ENCODE data around the gene SPATA13.

Gene SPATA13

DNA sequence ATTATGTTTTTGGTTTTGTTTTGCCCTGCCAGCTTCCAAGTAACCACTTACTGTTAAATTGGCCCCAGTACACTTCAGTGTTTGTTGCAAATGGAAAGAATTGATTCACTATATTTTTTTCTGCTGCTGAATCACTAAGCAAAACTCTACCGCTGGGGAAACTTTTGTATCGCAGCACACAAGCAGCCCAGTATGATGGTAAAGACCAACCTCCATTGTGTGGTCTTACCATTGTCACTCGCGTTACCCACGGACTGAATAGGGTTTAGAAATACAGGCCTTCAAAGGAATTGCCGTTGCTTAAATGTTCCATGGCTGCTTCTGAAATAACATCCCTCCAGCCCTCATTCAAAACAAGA, 7.9 kb downstream of the SPATA13 start:
- no peak for DNase-seq

DNA sequence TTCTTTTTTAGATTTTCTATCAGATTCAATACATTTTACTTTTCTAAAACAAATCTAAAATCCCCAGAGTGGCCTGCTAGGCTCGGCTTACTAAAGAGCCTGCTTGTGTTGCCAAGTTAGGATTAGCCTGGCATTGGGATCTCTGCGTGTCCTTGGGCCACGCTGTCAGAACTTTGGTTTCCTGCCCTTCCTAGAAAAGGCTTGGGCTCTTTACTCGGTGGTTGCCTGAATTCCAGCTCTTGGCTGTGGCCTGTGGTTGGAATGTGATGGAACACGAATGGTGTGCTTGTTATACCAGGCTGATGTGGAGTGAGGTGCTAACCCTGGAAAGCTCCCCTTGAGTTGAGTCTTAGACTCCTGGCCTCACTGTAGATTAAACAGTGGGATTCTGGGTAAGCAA, 8.5 kb downstream of the SPATA13 start:
- peak; percentile 28 for DNase-seq

DNA sequence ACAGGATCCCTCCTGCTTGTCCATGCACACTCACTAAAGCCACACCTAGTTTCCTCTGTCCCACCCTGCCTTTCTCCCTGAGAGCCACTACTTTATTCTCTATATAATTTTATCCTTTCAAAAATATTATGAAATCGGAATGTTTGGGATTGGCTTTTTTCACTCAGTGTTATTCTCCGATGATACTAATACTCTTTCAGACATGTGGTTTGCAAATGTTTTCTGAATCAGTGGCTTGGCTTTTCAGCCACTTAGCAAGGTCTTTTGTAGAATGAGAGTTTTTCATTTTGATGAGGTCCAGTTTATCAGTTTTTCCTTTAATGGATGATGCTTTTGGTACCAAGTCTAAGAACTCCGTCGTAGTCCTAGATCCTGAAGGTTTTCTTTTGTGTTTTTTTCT, 11.6 kb downstream of the SPATA13 start:
- no peak for DNase-seq

DNA sequence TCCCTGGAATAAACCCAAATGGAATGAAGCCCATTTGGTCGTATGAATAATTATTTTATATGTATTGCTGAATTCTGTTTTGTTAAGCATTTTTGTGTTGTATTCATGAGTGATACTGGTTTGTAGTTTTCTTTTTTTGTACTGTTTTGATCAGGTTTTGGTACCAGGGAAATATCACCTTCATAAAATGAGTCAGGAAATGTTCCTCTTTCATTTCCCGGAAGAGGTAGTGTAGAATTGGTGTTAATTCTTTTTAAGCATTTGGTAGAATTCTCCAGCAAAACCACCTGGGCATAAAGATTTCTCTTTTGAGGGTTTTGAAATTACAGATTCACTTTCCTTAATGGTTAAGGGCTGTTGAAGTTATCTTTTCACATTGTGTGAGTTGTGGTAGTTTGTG, 13.3 kb downstream of the SPATA13 start:
- DNase-seq, result no peak

DNA sequence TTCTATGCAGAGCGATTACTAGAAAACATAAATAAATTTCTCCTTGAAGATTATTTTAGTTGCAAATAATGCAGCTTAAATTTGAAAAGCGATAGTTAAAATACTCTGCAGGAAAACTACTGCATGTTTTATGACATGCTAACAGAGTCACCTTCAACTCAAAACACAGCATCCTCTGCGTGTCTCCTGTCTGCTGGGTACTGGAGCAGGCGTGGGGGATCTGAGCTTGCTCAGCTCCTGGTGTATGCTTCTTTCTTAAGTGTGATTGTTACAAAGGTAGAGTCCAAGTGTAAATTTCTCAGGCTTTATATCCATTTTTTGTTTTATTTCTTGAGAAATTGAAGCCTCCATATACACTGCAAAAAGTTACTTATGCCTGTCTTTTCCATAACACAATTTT, 15.3 kb downstream of the SPATA13 start:
- no peak for DNase-seq

DNA sequence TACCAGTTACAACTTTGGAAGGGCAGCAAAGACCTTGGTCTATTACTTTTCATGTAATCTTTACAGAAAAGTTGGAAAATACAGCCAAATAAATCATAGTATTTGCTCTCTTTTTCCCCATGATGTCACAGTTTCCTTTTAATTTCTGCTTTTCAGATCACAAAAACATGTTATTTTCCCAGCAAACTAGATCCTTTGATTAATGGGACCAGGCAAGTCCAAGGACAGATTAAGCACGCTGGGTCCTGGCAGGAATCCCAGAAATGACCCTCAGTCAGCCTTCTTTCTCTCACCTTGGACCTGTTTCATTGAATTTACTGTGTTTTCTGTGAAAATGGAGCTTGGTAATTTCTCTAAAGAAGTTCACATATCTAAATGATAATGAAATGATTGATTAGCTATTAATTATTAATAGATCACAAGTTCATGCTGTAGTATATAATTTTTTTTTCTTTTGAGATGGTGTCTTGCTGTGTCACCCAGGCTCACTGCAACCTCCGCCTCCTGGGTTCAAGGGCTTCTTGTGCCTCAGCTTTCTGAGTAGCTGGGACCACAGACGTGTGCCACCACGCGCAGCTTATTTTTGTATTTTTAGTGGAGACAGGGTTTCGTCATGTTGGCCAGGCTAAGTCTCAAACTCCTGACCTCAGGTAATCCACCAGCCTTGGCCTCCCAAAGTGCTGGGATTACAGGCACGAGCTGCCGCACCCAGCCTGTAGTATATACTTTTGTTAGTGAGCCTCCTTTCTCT, 16.0 kb downstream of the SPATA13 start:
- no peak for DNase-seq

DNA sequence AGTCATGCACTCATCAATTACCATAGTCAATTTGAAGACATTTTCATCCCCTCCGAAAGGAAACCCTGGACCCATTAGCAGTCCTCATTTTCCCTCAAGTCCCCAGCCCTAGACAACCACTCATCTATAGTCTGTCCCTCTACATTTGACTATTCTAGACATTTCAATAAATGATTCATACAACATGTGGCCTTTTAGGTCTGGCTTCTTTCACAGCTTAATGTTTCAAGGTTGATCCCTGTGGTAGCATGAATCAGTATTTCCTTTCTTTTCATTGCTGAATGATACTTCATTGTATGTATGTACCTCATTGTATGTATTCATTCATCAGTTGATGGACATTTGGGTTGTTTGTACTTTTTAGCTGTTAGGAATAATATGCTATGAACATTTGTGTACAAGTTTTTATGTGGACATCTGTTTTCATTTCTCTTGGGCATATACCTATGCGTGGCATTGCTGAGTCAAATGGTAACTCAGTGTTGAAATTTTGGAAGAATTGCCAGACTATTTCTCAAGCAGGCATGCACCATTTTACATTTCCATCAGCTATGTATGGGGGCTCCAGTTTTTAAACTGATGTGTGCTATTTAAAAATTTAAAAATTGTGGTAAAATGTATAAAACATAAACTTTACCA, 18.4 kb downstream of the SPATA13 start:
- DNase-seq, result no peak

DNA sequence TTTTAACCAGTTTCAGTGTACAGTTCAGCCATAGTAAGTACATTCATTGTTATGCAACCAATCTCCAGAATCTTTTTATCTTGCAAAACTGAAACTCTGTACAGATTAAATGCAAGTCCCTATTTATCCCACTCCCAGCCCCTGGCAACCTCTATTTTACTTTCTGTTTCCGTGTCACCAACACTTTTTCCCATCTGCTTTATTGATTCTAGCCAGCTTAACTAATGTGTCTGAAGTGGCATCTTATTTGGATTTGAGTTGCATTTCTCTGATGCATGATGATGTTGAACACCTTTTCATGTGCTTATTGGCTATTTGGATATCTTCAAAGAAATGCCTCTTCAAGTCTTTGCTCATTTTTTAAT, 18.9 kb downstream of the SPATA13 start:
- no peak for DNase-seq

DNA sequence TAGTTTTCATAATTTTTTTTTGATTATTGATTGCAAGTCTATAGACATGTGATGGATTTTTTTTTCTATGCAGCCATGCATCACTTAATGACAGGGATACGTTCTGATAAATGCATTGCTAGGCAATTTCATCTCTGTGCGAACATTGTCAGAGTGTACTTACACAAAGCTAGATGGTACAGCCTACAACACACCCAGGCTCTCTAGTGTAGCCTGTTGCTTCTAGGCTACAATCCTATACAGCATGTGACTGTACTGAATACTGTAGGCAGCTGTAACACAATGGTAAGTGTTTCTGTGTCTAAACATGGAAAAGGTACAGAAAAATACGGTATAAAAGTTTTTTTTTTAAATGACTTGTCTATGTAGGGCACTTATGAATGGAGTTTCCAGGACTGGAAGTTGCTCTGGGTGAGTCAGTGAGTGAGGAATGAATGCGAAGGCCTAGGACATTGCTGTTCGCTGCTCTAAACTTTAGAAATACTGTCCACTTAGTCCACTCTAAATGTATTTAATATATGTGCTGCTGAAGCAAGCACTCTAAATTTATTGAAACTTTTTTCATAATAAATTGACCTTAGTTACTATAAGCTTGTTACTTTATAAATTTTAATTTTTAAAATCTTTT, 20.3 kb downstream of the SPATA13 start:
- DNase-seq, result no peak

DNA sequence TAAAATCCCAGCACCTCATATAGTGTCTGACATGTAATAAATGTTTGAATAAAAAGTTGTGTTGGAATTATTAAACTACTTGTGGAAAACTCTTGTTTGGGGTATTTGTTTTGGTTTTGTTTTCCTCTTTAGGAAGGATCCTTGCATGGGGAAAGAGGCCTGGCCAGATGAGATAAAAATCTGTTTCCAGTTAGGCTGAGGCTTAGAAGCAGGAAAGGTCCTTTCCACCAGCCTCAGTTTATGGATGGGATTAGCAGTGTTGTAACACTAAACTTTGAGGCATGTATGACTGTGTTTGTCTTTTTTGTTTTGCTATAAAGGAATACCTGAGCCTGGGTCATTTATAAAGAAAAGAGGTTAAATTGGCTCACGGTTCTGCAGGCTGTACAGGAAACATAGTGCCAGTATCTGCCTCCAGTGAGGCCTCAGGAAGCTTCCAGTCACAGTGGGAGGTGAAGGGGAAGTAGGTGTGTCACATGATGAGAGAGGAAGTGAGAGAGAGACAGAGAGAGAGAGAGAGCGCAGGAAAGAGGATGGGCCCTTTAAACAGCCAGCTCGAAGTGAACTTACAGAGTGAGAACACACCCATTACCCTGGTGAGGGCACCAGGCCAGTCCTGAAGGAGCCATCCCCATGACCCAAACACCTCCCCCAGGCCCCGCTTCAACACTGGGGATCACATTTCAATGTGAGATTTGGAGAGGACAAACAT, 21.6 kb downstream of the SPATA13 start:
- DNase-seq, result no peak

DNA sequence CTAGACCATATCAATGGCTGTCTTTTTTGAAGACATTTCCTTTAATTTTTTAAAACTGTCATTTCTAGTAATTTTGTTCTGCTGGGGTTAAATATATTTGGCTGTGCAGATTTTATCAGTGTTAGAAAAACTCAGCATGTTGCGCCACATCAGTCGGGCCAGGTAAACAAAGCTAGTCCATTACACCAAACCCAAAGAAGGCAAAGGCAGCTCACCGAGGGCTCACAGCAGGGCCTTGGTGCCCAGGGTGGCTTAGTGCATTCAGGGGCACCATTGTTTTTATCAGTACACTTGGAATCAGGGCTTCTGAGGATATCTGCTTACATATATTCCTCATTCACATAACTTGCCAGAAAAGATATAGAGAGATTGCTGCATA, 22.2 kb downstream of the SPATA13 start:
- DNase-seq, result no peak

DNA sequence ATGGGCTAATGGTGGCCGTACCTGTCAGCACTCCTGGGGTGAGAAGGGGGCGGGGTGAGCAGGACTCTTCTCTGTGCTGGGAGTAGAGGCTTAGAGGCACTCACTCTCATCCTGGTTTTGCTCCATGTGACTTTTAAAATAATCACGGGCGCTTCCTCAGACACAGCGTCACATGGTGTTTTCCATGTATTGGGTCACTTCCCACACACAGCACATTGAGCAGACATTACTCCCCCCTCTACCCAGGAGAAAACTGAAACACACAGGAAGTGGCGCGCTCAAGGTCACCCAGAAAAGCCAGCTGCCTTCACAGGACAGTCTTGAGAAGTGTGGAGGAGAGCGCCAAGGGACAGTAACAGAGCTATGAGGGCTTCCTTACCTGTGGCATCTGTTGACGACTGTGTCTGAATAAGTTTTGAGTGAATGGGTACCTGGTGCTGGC, 23.2 kb downstream of the SPATA13 start:
- no peak for DNase-seq

DNA sequence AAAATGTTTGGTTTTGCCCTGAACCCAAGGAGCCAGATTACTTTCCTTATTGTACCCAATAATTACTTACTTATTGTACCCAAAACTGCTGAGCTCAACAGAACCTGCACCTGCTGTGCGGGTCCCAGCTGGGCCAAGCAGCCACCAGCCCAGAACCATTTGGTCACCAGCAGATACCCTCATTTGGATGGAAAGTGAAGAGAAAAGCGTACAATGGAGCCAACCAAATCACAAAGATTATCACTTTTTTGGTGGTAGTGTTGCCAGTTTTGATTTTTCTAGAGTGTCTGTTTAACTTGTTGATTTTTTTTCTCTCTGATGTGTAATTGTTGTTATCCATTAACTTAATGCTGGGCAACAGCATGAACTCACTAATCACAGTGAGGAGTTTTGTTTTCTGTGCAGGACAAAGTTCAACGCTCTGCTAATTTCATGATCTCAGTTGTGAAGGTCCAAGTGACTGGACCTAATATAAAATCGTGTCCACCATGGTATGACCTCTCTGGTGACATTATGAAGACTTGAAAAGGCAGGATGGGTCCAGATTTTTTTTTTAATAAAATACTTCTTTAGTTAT, 23.8 kb downstream of the SPATA13 start:
- no peak for DNase-seq

DNA sequence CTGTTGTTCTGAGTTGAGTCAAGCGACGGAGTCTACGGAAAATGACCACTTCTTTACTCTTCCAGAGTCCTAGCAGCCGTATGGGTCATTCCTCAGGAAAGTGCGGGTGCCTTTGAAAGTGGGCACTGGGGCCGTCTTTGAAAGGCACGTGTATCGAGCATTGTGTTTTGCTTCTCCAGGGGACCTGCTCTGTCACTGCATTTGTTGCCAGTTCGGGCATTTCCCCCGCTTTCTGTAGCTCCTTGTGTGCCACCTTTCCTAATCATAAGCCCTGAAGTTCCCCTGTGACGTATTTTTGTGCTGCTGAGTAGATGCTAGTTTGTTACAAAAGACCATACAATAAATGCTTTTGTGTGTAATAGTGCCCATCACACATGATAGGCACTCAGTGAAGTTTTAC, 24.4 kb downstream of the SPATA13 start:
- no peak for DNase-seq

DNA sequence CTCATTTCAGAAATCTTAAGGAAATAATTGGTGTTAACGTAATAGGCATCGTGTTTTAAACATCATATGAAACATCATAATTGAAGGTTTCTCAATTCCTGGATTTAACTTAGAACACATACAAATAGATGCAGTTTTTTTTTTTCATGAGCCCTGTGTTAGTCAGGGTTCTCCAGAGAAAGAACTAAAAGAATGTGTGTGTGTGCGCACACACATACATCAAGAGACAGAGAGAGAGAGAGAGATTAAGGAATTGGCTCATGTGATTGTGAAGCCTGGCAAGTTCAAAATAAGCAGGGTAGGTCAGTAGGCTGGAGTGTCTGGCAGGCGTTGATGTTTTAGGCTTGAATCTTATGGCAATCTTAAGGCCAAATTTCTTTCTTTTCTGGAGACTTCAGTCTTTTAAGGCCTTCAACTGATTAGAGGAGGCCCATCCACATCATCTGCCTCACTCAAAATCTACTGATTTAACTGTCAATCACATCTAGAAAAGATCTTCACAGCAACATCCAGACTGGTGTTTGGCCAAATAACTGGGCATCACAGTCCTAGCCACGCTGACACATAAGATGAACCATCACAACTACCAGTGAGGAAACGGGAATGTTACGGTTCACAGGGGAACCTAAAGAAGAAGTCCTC, 25.2 kb downstream of the SPATA13 start:
- no peak for DNase-seq

DNA sequence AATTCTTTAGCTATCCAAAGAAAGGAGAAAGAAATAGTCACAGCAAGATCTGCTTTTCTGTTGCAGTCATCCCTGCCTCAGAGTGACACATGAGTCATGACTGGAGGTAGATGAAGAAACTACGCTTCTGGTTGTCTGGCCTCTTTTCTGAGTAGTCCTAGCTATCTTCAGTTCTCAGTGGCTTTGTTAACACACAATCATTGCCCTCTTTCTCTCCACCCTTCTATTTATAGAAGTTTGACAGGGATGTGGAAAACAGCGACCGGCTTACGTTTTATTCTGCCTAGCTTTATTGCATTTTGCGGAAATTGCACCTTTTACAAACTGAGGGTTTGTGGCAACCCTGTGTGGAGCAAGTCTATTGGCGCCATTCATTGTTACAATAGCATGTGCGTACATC, 26.7 kb downstream of the SPATA13 start:
- DNase-seq, result no peak

DNA sequence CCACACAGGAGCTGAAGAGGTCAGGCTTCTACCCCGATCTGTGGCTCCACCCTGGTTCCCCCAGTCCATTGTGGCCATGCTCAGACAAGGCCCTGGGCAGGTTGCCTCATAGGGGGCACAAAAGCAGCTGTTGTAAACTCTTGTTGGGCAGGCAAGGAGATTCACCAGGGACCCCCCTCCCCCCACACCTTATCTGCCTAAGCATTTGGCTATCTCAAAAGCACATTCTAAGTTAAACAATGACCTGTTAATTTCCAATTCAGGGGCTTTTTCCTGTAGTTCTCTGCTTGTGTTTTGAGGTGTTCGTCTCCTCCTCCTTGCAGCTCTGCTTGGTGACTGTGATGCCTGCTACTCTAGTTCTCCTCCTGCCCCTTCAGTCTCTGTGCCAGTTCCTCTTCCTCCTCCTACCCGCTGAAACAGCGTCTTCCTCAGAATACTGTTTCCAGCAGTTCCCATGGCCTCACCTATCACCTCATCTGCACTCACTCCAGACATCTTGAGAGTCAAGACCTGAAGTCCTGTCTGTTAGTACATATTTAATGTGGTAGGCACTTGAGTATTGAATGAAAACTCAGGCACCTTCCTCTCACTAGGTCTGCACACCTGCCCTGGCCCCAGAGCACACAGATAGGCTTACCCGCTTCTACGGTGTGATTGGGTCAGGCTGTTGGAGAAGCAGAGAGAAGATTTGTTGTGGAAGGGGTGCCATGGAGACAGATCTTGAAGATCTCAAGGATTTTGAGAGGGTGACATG, 31.7 kb downstream of the SPATA13 start:
- no peak for DNase-seq

DNA sequence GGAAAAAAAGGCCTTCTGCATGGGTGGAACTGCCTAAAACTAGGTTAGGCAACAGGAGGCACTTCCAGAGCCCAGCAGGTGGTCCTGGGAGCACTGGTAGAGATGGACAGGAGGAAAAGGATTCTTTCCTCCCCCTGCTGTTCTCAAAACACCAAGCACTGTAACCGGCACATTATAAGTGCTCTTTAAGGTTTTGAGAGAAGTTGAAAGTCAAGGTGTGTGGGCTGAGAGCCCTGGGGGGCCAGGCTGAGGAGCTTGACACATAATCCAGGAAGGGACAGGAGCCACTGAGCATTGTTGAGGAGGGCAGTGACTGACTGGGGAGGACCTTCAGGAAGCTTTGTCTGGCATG, 32.3 kb downstream of the SPATA13 start:
- DNase-seq, result no peak

DNA sequence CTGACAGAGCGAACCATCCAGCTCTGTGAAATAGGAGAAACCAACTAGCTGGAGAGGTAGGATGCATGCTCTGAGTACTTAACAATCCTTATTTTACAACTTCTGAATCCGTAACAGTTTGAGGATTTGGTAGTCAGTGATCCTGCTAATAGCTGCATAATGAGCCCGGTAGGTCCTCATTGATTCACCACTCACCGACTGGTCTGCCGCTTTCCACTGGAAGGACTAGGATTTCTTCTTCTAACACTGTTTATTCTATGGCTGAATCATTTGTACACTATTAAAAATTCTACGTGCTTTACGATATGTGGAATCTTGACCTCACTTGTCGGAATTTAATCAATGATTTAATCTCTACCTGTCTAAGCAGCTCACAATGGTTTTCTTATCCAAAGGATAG, 33.9 kb downstream of the SPATA13 start:
- DNase-seq, result no peak

DNA sequence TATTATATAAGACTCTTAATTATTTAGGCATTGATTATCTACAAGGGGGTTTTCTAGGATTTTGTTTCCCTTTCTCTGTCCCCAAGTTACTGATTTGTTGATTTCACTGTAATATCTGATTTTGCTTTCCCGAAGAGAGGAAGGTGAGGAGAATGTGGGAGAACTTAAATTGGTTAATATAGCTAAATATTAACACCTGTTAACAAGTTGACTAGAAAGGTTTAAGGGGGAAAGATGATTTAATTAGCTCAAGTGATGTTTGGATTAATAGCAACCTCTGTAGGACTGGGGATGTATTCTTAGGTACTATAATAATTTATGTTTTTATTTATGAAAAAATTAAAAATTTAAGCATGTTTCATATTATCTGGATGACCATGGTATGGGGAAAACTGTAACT, 35.1 kb downstream of the SPATA13 start:
- no peak for DNase-seq

DNA sequence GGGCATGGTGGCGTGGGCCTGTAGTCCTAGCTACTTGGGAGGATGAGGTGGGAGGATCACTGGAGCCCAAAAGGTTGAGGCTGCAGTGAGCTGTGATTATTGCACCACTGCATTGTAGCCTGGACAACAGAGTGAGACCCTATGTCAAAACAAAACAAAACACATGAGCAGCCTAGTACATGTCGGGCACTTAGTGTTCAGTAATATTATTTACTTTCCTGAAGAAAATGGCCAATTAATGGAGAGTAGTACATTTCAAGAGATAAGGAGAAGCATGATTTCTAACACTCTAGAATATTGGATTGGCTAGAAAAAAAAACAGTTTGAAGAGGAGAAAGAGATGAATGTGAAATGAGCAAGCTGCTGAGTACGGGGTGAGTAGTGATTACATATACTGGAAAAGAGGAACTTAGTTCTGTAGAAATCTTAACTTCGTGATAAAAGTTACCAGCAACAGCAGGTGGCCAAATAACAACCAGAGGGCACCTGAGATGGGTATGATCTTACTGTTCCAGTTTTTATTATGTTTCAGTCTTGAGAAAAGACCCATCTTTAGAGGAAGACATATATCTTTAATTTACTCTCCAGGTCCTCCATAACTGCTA, 36.2 kb downstream of the SPATA13 start:
- DNase-seq, result no peak

DNA sequence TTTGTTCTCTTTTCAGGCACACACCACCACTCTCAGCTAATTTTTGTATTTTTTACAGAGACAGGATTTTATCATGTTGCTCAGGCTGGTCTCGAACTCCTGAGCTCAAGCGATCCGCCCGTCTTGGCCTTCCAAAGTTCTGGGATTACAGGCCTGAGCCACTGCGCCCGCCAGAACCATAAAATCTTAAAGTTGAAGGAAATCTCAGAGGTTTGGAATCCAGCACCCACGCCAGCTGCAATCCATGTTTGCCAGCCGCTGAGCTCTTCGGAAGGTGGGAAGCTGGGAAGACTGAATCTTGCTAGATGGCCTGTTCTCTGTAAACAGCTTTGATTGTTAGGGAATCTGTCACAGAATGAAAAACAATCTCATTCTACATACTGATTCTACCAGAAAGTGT, 38.5 kb downstream of the SPATA13 start:
- DNase-seq, result no peak
